Astrocyte (in vitro differentiated cells and primary cell): ENCODE data around the gene MYL6B.

ENCODE experiments used
- CTCF ChIP-seq: IDR thresholded peaks from 2 replicates; pipeline ENCODE4 v1.5.1; 2011; ENCODE audit warnings: low read depth, mild to moderate bottlenecking, inconsistent platforms, low read length, moderate library complexity; ENCODE audit not compliant: insufficient read depth
- EZH2 ChIP-seq: IDR thresholded peaks from 2 replicates; pipeline ENCODE4 v1.6.1; 2012; ENCODE audit warnings: mild to moderate bottlenecking, low read length, inconsistent platforms; ENCODE audit not compliant: insufficient read depth

- no peak for TF ChIP-seq CTCF
- no peak for TF ChIP-seq EZH2
These were observed 13.0 kb downstream of the MYL6B start for GRCh38 chr12:56165369-56165768.
